Nephron (organoid): ENCODE results near the gene ZNF280C.
"Not testable (repeated sequence)": the region's sequence is repeated elsewhere in the genome, so short reads cannot be mapped to it uniquely, and the experiment has no call there.

Experiments
- H3K27ac Mint-ChIP-seq, 3 experiments: 2 replicates each; pipeline ENCODE4 v1.8.0; 2020; ENCODE audit warnings: mixed read lengths in 3 of 3, mild to moderate bottlenecking in 2 of 3, moderate library complexity in 1 of 3
- H3K27me3 Mint-ChIP-seq: 2 replicates; pipeline ENCODE4 v1.8.0; 2021; ENCODE audit warnings: low read depth, mild to moderate bottlenecking, moderate library complexity, mixed read lengths
- H3K36me3 Mint-ChIP-seq: 2 replicates; pipeline ENCODE4 v1.8.0; 2020; ENCODE audit warnings: low read depth, mixed read lengths
- H3K4me1 Mint-ChIP-seq: 2 replicates; pipeline ENCODE4 v1.8.0; 2020; ENCODE audit warnings: mixed read lengths
- H3K4me3 Mint-ChIP-seq, 3 experiments: 2 replicates each; pipeline ENCODE4 v1.8.0; 2020; ENCODE audit warnings: mild to moderate bottlenecking in 3 of 3, mixed read lengths in 3 of 3, moderate library complexity in 2 of 3
- H3K9me3 Mint-ChIP-seq: 2 replicates; pipeline ENCODE4 v1.8.0; 2020; ENCODE audit warnings: mixed read lengths
- CTCF ChIP-seq, 3 experiments: fragments of 200-600 bp; sonication (generic); IDR thresholded peaks; one replicate each; pipeline ENCODE4 v1.5.0; 2021; ENCODE audit warnings: antibody characterized with exemption in 3 of 3; ENCODE audit not compliant: unreplicated experiment in 3 of 3

The ZNF280C gene

GRCh38 chrX:130251671-130252070 is 17.0 kb downstream of the ZNF280C start:
- H3K27me3 Mint-ChIP-seq: no peaks in the 10 kb centered on the region

DNA sequence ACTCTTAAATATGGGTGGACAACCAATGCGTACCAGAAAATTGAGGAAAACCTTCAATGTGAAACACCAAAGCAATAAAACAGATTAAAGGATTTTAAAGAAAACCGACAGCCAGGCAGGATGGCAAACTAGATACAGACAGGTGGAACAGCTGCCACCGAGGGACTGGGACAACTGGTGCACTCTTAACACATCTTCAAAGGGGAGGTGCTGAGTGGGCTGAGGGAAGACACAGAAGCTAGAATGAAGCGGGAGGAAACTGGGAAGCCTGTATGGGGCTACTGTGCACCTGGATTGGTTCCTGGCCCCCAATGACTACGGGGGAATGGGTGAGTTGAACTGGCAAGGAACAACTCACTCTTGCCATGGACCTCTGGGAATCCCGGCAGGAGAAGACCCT is 20.7 kb downstream of the ZNF280C start:
- Mint-ChIP-seq H3K4me3 (no peak overlapping the region), H3K27ac (peak overlapping the region in 2 of 3 experiments; percentile 9 to 39), H3K27me3 (no peaks in the 10 kb centered on the region), H3K36me3 (peaks cover 47% of the 10 kb centered on the region), H3K9me3 (peaks cover 13% of the 10 kb centered on the region), H3K4me1 (peaks cover 20% of the 10 kb centered on the region)
- TF ChIP-seq CTCF (IDR thresholded peaks at IDR 0.05; ENCODE audit: unreplicated experiment in 3 of 3): no peak

More at GRCh38 chrX:130251671-130252070, 17.0 kb downstream of the ZNF280C start:
- peaks cover 38% of the 10 kb centered on the region for H3K9me3 Mint-ChIP-seq
- no peak overlapping the region for H3K4me3 Mint-ChIP-seq
- peaks cover 20% of the 10 kb centered on the region for H3K4me1 Mint-ChIP-seq
- no peak for TF ChIP-seq CTCF (IDR thresholded peaks at IDR 0.05; ENCODE audit: unreplicated experiment in 3 of 3)
- H3K27ac Mint-ChIP-seq: no peak overlapping the region
- peaks cover 60% of the 10 kb centered on the region for H3K36me3 Mint-ChIP-seq

DNA sequence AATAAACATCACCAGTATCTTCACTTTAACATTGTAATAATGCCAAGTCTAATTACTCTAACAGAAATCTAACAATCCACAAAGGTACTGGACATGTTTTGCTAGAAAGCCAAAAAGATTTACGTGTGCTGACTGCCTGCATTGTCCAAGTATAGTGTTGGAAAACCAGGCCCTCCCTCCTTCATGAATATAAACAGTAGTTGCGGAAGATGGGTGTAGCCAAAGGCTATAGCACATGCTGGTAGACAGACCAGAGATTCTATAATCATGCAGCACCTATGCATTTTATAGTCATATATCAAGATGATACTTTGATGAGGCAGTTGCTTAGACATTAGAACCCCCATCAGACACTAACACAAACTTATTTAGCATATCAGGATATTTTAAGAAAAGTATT is 22.6 kb downstream of the ZNF280C start:
- no peaks in the 10 kb centered on the region for H3K27me3 Mint-ChIP-seq
- H3K4me3 Mint-ChIP-seq: no peak overlapping the region
- TF ChIP-seq CTCF (IDR thresholded peaks at IDR 0.05; ENCODE audit: unreplicated experiment in 3 of 3): no peak
- peaks cover 20% of the 10 kb centered on the region for H3K4me1 Mint-ChIP-seq
- peaks cover 39% of the 10 kb centered on the region for H3K36me3 Mint-ChIP-seq
- no peak overlapping the region for H3K27ac Mint-ChIP-seq
- peaks cover 5% of the 10 kb centered on the region for H3K9me3 Mint-ChIP-seq

- H3K36me3 Mint-ChIP-seq: peaks cover 37% of the 10 kb centered on the region
- peaks cover 4% of the 10 kb centered on the region for H3K9me3 Mint-ChIP-seq
- no peak for TF ChIP-seq CTCF (IDR thresholded peaks at IDR 0.05; ENCODE audit: unreplicated experiment in 3 of 3)
- peaks cover 18% of the 10 kb centered on the region for H3K4me1 Mint-ChIP-seq
- H3K27me3 Mint-ChIP-seq: no peaks in the 10 kb centered on the region
- H3K27ac Mint-ChIP-seq: no peak overlapping the region
- no peak overlapping the region for H3K4me3 Mint-ChIP-seq
Observed at GRCh38 chrX:130245441-130245840, 23.3 kb downstream of the ZNF280C start.

GRCh38 chrX:130231184-130231583 is 37.5 kb downstream of the ZNF280C start:
- not testable (repeated sequence) for H3K27ac Mint-ChIP-seq, H3K9me3 Mint-ChIP-seq, H3K27me3 Mint-ChIP-seq, H3K4me3 Mint-ChIP-seq, H3K4me1 Mint-ChIP-seq
- H3K36me3 Mint-ChIP-seq: peaks cover 42% of the 10 kb centered on the region

- no peak overlapping the region for H3K4me3 Mint-ChIP-seq
- peaks cover 36% of the 10 kb centered on the region for H3K36me3 Mint-ChIP-seq
- TF ChIP-seq CTCF (IDR thresholded peaks at IDR 0.05; ENCODE audit: unreplicated experiment in 3 of 3): no peak
- no peak overlapping the region for H3K27ac Mint-ChIP-seq
- H3K27me3 Mint-ChIP-seq: no peaks in the 10 kb centered on the region
- H3K9me3 Mint-ChIP-seq: no peaks in the 10 kb centered on the region
- no peaks in the 10 kb centered on the region for H3K4me1 Mint-ChIP-seq
Observed at GRCh38 chrX:130228871-130229270, 39.8 kb downstream of the ZNF280C start.
